HG03469 (cell line): Measurements from ENCODE around the gene KCNK5.

Experiments
- ATAC-seq: cut with Tn5 transposase; IDR thresholded peaks from one replicate; pipeline ENCODE4 v1.9.1; 2021; ENCODE audit warnings: mild to moderate bottlenecking, moderate library complexity, moderate number of reproducible peaks; ENCODE audit not compliant: unreplicated experiment

KCNK5 gene

GRCh38 chr6:39218868-39219567, 10.3 kb downstream of the KCNK5 start:
- no peak for ATAC-seq

- ATAC-seq = no peak
Observed at GRCh38 chr6:39217177-39217864, 12.0 kb downstream of the KCNK5 start.

GRCh38 chr6:39215640-39216158, 13.6 kb downstream of the KCNK5 start:
- no peak for ATAC-seq

- no peak for ATAC-seq
Observed at GRCh38 chr6:39214846-39215639, 14.2 kb downstream of the KCNK5 start.

GRCh38 chr6:39214120-39214813, 15.0 kb downstream of the KCNK5 start:
- ATAC-seq = no peak

- ATAC-seq = no peak
Observed at GRCh38 chr6:39213195-39213920, 15.9 kb downstream of the KCNK5 start.

- ATAC-seq = no peak
Observed at GRCh38 chr6:39211183-39211582, 18.1 kb downstream of the KCNK5 start.

- no peak for ATAC-seq
Observed at GRCh38 chr6:39210450-39210849, 18.8 kb downstream of the KCNK5 start.

- no peak for ATAC-seq
Observed at GRCh38 chr6:39209911-39210310, 19.4 kb downstream of the KCNK5 start.

- no peak for ATAC-seq
Observed at GRCh38 chr6:39209360-39209811, 19.9 kb downstream of the KCNK5 start.

- ATAC-seq = no peak
Observed at GRCh38 chr6:39208223-39208739, 21.0 kb downstream of the KCNK5 start.

GRCh38 chr6:39207416-39208222, 21.7 kb downstream of the KCNK5 start:
- no peak for ATAC-seq

GRCh38 chr6:39206250-39206721, 23.0 kb downstream of the KCNK5 start:
- no peak for ATAC-seq

GRCh38 chr6:39204646-39205244, 24.5 kb downstream of the KCNK5 start:
- ATAC-seq = no peak

GRCh38 chr6:39204160-39204495, 25.1 kb downstream of the KCNK5 start:
- ATAC-seq = no peak

GRCh38 chr6:39203436-39204159, 25.7 kb downstream of the KCNK5 start:
- ATAC-seq = no peak

- ATAC-seq = no peak
Observed at GRCh38 chr6:39202166-39202565, 27.1 kb downstream of the KCNK5 start.

GRCh38 chr6:39200498-39201020, 28.7 kb downstream of the KCNK5 start:
- no peak for ATAC-seq
